GM19324 (cell line): Measurements from ENCODE around the gene CR1.
"Not testable (repeated sequence)": the region's sequence is repeated elsewhere in the genome, so short reads cannot be mapped to it uniquely, and the experiment has no call there.

Experiments
- ATAC-seq: cut with Tn5 transposase; IDR thresholded peaks from one replicate; pipeline ENCODE4 v1.9.1; 2021; ENCODE audit warnings: mild to moderate bottlenecking, moderate library complexity; ENCODE audit not compliant: unreplicated experiment, low FRiP score

CR1 gene

GRCh38 chr1:207638487-207639145 is 142.7 kb downstream of the CR1 start:
- ATAC-seq: not testable (repeated sequence)

GRCh38 chr1:207639362-207639761 is 143.4 kb downstream of the CR1 start:
- ATAC-seq: not testable (repeated sequence)

- no peak for ATAC-seq
Observed at GRCh38 chr1:207644166-207644851, 148.4 kb downstream of the CR1 start.

GRCh38 chr1:207644852-207645634 is 149.1 kb downstream of the CR1 start, which contains the start of gene CR1L:
Gene CR1L (plus strand): TSS chr1:207645133. CDS start chr1:207645234, 101 bp downstream.
- ATAC-seq: peak; percentile 51

- no peak for ATAC-seq
Observed at GRCh38 chr1:207645635-207646081, 149.7 kb downstream of the CR1 start.

GRCh38 chr1:207646171-207646570 is 150.2 kb downstream of the CR1 start:
- no peak for ATAC-seq

- ATAC-seq: no peak
Observed at GRCh38 chr1:207646944-207647579, 151.1 kb downstream of the CR1 start.

- no peak for ATAC-seq
Observed at GRCh38 chr1:207647671-207648333, 151.8 kb downstream of the CR1 start.

- no peak for ATAC-seq
Observed at GRCh38 chr1:207648334-207649209, 152.6 kb downstream of the CR1 start.

GRCh38 chr1:207649210-207649753 is 153.3 kb downstream of the CR1 start:
- ATAC-seq: no peak

- ATAC-seq: no peak
Observed at GRCh38 chr1:207649865-207650580, 154.1 kb downstream of the CR1 start.

- ATAC-seq: no peak
Observed at GRCh38 chr1:207651583-207651982, 155.6 kb downstream of the CR1 start.

- ATAC-seq: no peak
Observed at GRCh38 chr1:207654320-207654719, 158.4 kb downstream of the CR1 start.

- no peak for ATAC-seq
Observed at GRCh38 chr1:207658408-207658807, 162.5 kb downstream of the CR1 start.

GRCh38 chr1:207658904-207659485 is 163.0 kb downstream of the CR1 start:
- no peak for ATAC-seq

- no peak for ATAC-seq
Observed at GRCh38 chr1:207659545-207660153, 163.7 kb downstream of the CR1 start.

GRCh38 chr1:207661420-207661819 is 165.5 kb downstream of the CR1 start:
- not testable (repeated sequence) for ATAC-seq

GRCh38 chr1:207666342-207666741 is 170.4 kb downstream of the CR1 start:
- ATAC-seq: no peak
